ENCODE data around the gene EPHA10.

- TF ChIP-seq CTCF (IDR thresholded peaks at IDR 0.05) (no peak), POLR2AphosphoS5 (IDR thresholded peaks at IDR 0.05) (no peak)
Measured at GRCh38 chr1:37746806-37747205, 18.1 kb downstream of the EPHA10 start.
